ACC112 (cell line): Measurements from ENCODE around the gene DCDC2.
"Not testable (repeated sequence)": the region's sequence is repeated elsewhere in the genome, so short reads cannot be mapped to it uniquely, and the experiment has no call there.

Source experiments
- H2AFZ ChIP-seq: fragments of 200-600 bp; sonication (generic); one replicate; pipeline ENCODE4 v1.6.0; 2017; ENCODE audit warnings: antibody characterized with exemption, low read length; ENCODE audit not compliant: unreplicated experiment
- H3K27ac ChIP-seq: fragments of 200-600 bp; sonication (generic); 2 replicates; pipeline ENCODE4 v1.5.1; 2014; ENCODE audit warnings: low read depth, mild to moderate bottlenecking, antibody characterized with exemption, low read length, moderate library complexity
- H3K27me3 ChIP-seq: fragments of 200-600 bp; sonication (generic); 2 replicates; pipeline ENCODE4 v1.6.1; 2014; ENCODE audit warnings: mild to moderate bottlenecking, antibody characterized with exemption, low read length, moderate library complexity, mixed read lengths; ENCODE audit not compliant: insufficient read depth
- H3K36me3 ChIP-seq: fragments of 200-600 bp; sonication (generic); 2 replicates; pipeline ENCODE4 v1.6.1; 2016; ENCODE audit warnings: mild to moderate bottlenecking, antibody characterized with exemption, low read length, moderate library complexity, mixed read lengths; ENCODE audit not compliant: insufficient read depth
- H3K4me1 ChIP-seq: fragments of 200-600 bp; sonication (generic); one replicate; pipeline ENCODE4 v1.6.1; 2016; ENCODE audit warnings: low read length, mixed read lengths; ENCODE audit not compliant: insufficient read depth, unreplicated experiment, control insufficient read depth
- H3K4me3 ChIP-seq: fragments of 200-600 bp; sonication (generic); 2 replicates; pipeline ENCODE4 v1.5.1; 2014; ENCODE audit warnings: mild to moderate bottlenecking, low read depth, low read length
- H3K79me2 ChIP-seq: fragments of 200-600 bp; sonication (generic); one replicate; pipeline ENCODE4 v1.6.0; 2016; ENCODE audit warnings: low read length; ENCODE audit not compliant: control insufficient read depth, unreplicated experiment, insufficient read depth

DCDC2 gene

GRCh38 chr6:24378473-24379097 lies 20.7 kb upstream of the DCDC2 start:
- no peaks in the 10 kb centered on the region for H3K79me2 ChIP-seq
- H3K4me3 ChIP-seq: no peak overlapping the region
- H3K27ac ChIP-seq: no peak overlapping the region
- no peaks in the 10 kb centered on the region for H3K4me1 ChIP-seq
- no peak overlapping the region for H2AFZ ChIP-seq
- H3K36me3 ChIP-seq: no peaks in the 10 kb centered on the region
- H3K27me3 ChIP-seq: peaks cover 37% of the 10 kb centered on the region

- H3K4me3 ChIP-seq: no peak overlapping the region
- no peaks in the 10 kb centered on the region for H3K79me2 ChIP-seq
- H3K36me3 ChIP-seq: no peaks in the 10 kb centered on the region
- no peaks in the 10 kb centered on the region for H3K4me1 ChIP-seq
- H3K27ac ChIP-seq: no peak overlapping the region
- H3K27me3 ChIP-seq: peaks cover 37% of the 10 kb centered on the region
- no peak overlapping the region for H2AFZ ChIP-seq
These were observed 19.0 kb upstream of the DCDC2 start for GRCh38 chr6:24376871-24377270.

GRCh38 chr6:24374612-24375011 lies 16.8 kb upstream of the DCDC2 start:
- Histone ChIP-seq H3K4me3 (no peak overlapping the region), H3K27ac (no peak overlapping the region), H2AFZ (no peak overlapping the region), H3K27me3 (peaks cover 32% of the 10 kb centered on the region), H3K36me3 (no peaks in the 10 kb centered on the region), H3K79me2 (no peaks in the 10 kb centered on the region), H3K4me1 (no peaks in the 10 kb centered on the region)

GRCh38 chr6:24365103-24365633 lies 7.3 kb upstream of the DCDC2 start:
- not testable (repeated sequence) for H2AFZ ChIP-seq, H3K36me3 ChIP-seq, H3K4me1 ChIP-seq, H3K79me2 ChIP-seq, H3K4me3 ChIP-seq, H3K27ac ChIP-seq
- H3K27me3 ChIP-seq: peaks cover 14% of the 10 kb centered on the region

GRCh38 chr6:24362363-24362762 lies 4.5 kb upstream of the DCDC2 start:
- H3K36me3 ChIP-seq, H3K27ac ChIP-seq, H2AFZ ChIP-seq, H3K4me1 ChIP-seq, H3K4me3 ChIP-seq, H3K79me2 ChIP-seq: not testable (repeated sequence)
- H3K27me3 ChIP-seq: peaks cover 21% of the 10 kb centered on the region

GRCh38 chr6:24359640-24360454 lies 2.0 kb upstream of the DCDC2 start:
- Histone ChIP-seq H3K27ac (no peak overlapping the region), H2AFZ (peak overlapping the region; percentile 28), H3K27me3 (peaks cover 46% of the 10 kb centered on the region), H3K4me1 (peaks cover 6% of the 10 kb centered on the region), H3K4me3 (peak overlapping the region; percentile 78), H3K79me2 (no peaks in the 10 kb centered on the region), H3K36me3 (no peaks in the 10 kb centered on the region)

GRCh38 chr6:24358219-24358821 lies 461 bp upstream of the DCDC2 start:
- Histone ChIP-seq H3K36me3 (no peaks in the 10 kb centered on the region), H3K27ac (no peak overlapping the region), H3K4me1 (peaks cover 6% of the 10 kb centered on the region), H3K4me3 (peak overlapping the region; percentile 65), H3K27me3 (peaks cover 55% of the 10 kb centered on the region), H2AFZ (peak overlapping the region; percentile 22), H3K79me2 (no peaks in the 10 kb centered on the region)

GRCh38 chr6:24356310-24356973 lies 1.4 kb downstream of the DCDC2 start:
- no peak overlapping the region for H3K4me3 ChIP-seq
- H3K36me3 ChIP-seq: no peaks in the 10 kb centered on the region
- peaks cover 64% of the 10 kb centered on the region for H3K27me3 ChIP-seq

GRCh38 chr6:24355393-24355792 lies 2.5 kb downstream of the DCDC2 start:
- Histone ChIP-seq H3K27me3 (peaks cover 75% of the 10 kb centered on the region), H2AFZ (no peak overlapping the region), H3K4me1 (peaks cover 6% of the 10 kb centered on the region), H3K27ac (no peak overlapping the region), H3K36me3 (no peaks in the 10 kb centered on the region), H3K79me2 (no peaks in the 10 kb centered on the region), H3K4me3 (no peak overlapping the region)

More at GRCh38 chr6:24356310-24356973, 1.4 kb downstream of the DCDC2 start:
- Histone ChIP-seq H3K27ac (no peak overlapping the region), H3K4me1 (peaks cover 6% of the 10 kb centered on the region), H3K79me2 (no peaks in the 10 kb centered on the region), H2AFZ (no peak overlapping the region)

- peaks cover 90% of the 10 kb centered on the region for H3K27me3 ChIP-seq
- H3K36me3 ChIP-seq: no peaks in the 10 kb centered on the region
- H3K4me1 ChIP-seq: peaks cover 6% of the 10 kb centered on the region
- H3K79me2 ChIP-seq: no peaks in the 10 kb centered on the region
- no peak overlapping the region for H3K27ac ChIP-seq
- H2AFZ ChIP-seq: no peak overlapping the region
- H3K4me3 ChIP-seq: no peak overlapping the region
These were observed 4.0 kb downstream of the DCDC2 start for GRCh38 chr6:24353861-24354260.
